Purkinje cell (primary cell): Measurements from ENCODE around the gene YIPF1. TPM values are rescaled to one million over a fixed set of nuclear protein-coding genes. Genes with fewer than 3 reads are reported as not detected.

ENCODE experiments used
- polyA plus RNA-seq: library from polyadenylated mRNA; unstranded; fragments of >200 nt; fragmentation: Nextera tagmentation; gene quantifications from 2 replicates; pipeline ENCODE4 v1.2.1, GENCODE V29; 2014

YIPF1 gene
- 17.1 and 35.4 TPM in 2 replicates for polyA plus RNA-seq

DNA sequence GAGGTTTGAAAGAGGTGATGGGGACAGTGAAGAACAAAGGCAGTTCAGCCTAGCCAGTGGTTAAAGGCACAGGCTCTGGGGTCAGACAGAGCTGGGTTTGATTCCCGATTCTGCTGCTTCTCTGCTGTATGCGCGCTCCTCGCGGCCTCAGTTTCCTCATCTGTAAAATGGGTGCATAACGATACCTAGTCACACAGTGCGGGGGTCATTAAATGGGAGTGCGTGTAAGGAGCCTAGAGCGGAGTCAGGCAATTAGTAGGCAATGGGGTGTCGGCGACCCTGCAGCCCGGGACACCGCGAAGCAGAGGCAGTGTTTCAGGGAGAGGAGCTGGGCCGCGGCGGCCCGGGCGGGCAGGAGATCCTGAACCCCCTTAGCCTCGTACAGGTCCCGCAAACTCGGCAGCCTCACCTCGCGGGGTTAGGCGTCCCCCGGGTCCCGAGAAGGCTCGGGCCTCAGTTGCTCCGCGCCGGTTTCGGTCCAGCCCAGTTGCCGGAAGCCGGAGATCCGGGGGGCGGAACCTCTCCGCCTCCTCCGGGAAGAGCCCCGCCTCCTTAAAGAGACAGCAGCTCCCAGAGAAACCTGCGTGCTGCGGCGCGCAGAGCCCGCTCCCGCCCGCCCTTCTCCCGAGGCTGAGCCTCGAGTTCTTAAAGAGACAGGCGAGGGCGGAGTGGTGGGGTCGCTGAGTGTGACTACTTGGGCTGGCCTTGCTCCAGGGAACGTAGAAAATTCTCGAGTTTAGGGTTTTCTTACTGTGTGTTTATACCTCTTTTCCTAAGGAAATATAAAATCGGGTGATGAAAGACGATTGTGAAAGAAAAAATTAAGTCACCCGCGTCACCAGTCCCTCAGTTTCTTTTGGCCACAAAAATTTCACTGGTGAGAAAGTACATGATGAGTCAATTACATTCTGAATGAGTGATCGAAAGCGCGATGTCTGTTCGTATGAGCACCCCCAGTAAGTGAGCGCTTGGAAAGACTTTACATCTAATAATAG lies at the start of gene YIPF1:
Gene YIPF1, minus strand, starts transcription at position 494 of the 995 bp plus-strand sequence. CDS start 860 bp downstream, outside the sequence.

DNA sequence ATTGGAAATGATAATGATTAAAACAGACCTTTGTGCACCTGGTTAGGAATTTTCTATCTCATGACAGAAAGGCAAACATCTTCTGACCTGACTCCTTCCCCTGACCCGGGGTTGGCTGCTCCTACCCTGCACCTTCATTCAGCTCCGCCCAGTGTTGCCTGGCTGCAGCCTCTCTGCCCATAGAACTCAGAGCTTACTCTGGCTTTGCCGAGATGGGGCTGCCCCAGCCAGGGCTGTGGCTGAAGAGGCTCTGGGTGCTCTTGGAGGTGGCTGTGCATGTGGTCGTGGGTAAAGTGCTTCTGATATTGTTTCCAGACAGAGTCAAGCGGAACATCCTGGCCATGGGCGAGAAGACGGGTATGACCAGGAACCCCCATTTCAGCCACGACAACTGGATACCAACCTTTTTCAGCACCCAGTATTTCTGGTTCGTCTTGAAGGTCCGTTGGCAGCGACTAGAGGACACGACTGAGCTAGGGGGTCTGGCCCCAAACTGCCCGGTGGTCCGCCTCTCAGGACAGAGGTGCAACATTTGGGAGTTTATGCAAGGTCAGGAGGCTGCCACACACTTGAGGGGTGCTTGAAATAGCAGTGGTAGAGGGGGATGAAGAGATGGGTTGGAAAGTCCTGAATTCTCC lies 4.5 kb upstream of the YIPF1 start, which contains the start of gene DIO1:
Gene DIO1, plus strand, starts transcription at position 189 of the 638 bp plus-strand sequence. Its CDS starts 24 bp downstream, at position 213.

DNA sequence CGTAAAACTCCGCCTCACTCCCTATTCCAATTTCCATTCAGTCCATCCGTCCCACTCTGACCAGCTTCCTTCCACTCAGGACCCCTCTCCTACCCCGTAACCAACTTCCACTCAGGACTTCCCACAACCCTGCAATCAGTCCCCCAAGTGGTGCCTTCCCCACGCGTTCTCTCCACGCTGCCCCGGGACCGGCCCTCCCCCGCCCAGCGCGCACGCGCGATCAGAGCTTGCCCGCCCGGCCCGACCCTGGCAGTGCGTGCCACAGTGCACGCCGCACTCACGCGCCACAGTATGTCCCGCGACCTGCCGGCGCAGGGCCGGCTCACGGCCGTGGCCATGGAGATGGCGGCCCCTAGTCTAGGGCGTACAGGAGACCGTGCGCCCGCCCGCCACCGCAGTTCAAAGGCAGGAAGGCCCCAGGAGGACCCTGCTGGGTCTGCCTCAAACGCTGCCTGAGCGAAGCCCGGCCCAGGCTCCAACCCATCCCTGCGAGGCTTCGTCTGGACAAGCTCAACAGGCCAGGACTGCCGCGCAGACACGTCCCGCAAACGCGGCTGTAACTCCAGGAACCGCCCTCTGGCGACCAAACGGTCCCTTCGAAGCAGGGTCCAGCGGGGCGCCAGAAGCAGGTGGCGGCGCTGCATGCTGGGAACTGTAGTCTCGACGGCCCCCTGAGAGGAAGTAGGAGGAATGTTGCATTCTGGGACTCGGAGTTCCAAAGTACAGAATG lies 51.5 kb downstream of the YIPF1 start, which contains the start of gene NDC1:
Gene NDC1, minus strand, starts transcription at position 373 of the 730 bp plus-strand sequence. Its CDS starts 35 bp downstream, at position 338.

Other genes starting within 250 kb of the YIPF1 start
- gene GLIS1, start 150.6 kb downstream of the YIPF1 start, polyA plus RNA-seq = not detected in 2 replicates
- 10.4 and 11.6 TPM in 2 replicates for gene NDC1, start 51.5 kb downstream of the YIPF1 start, polyA plus RNA-seq
- not detected in 2 replicates for gene DIO1, start 4.4 kb upstream of the YIPF1 start, polyA plus RNA-seq
- gene IFT25, start 55.9 kb upstream of the YIPF1 start, polyA plus RNA-seq = 88.2 and 121 TPM in 2 replicates
- 10.0 and 13.0 TPM in 2 replicates for gene LRRC42, start 56.6 kb upstream of the YIPF1 start, polyA plus RNA-seq
- not detected in 2 replicates for gene LDLRAD1, start 128.4 kb upstream of the YIPF1 start, polyA plus RNA-seq
- 431 and 436 TPM in 2 replicates for gene TMEM59, start 163.4 kb upstream of the YIPF1 start, polyA plus RNA-seq
- gene TCEANC2, start 163.8 kb upstream of the YIPF1 start, polyA plus RNA-seq = 2.9 and 3.5 TPM in 2 replicates